Peyer's patch (tissue), 4 donors: ENCODE data around the gene TP73. TPM values are rescaled to one million over a fixed set of nuclear protein-coding genes. Genes with fewer than 3 reads are reported as not detected.

Source experiments
- DNase-seq, 3 donors: peaks; one replicate each; pipeline ENCODE4 v3.0.0-alpha.2; 2017 to 2019
- H3K27ac ChIP-seq, 4 donors: fragments of 200-600 bp; sonication (generic); one replicate each; pipeline ENCODE4 v1.5.1; 2016 to 2019
- H3K27me3 ChIP-seq, 2 donors: fragments of 200-600 bp; sonication (generic); one replicate each; pipeline ENCODE4 v1.5.1; 2019
- H3K36me3 ChIP-seq, 3 donors: fragments of 200-600 bp; sonication (generic); one replicate each; pipeline ENCODE4 v1.5.1; 2016 to 2019
- H3K4me1 ChIP-seq, 4 donors: fragments of 200-600 bp; sonication (generic); one replicate each; pipeline ENCODE4 v1.5.1; 2016 to 2019
- H3K4me3 ChIP-seq, 4 donors: fragments of 200-600 bp; sonication (generic); 1 replicate in 3 of 4; 2 replicates in 1 of 4; pipeline ENCODE4 v1.5.1; 2016 to 2019; ENCODE audit warnings: mild to moderate bottlenecking in 1 of 4
- H3K9me3 ChIP-seq, 4 donors: fragments of 200-600 bp; sonication (generic); one replicate each; pipeline ENCODE4 v1.5.1; 2016 to 2019; ENCODE audit warnings: mild to moderate bottlenecking in 1 of 4
- POLR2A ChIP-seq, 2 donors: fragments of 450-650 bp; IDR thresholded peaks; one replicate each; pipeline ENCODE4 v1.5.1; 2017; ENCODE audit warnings: antibody characterized with exemption in 2 of 2, mild to moderate bottlenecking in 2 of 2, moderate library complexity in 2 of 2
- total RNA-seq, 4 donors: library from RNA; depleted of rRNA; stranded (reverse); fragments of >200 nt; gene quantifications; one replicate each; pipeline ENCODE4 v1.1.0, GENCODE V29; 2016
- TF ChIP-seq, protein P1 (sequence below), 6 experiments: fragments of 450-650 bp in 4 of 6; fragments of 200-600 bp in 2 of 6; sonication (generic) in 1 of 6; IDR thresholded peaks; one replicate each; pipeline ENCODE4 v1.5.1; 2017 to 2019; ENCODE audit warnings: antibody characterized with exemption in 6 of 6, mild to moderate bottlenecking in 3 of 6, moderate library complexity in 1 of 6

Gene TP73
- total RNA-seq, 4 donors from 2014 or later = 0.38 TPM; not detected in 3

DNA sequence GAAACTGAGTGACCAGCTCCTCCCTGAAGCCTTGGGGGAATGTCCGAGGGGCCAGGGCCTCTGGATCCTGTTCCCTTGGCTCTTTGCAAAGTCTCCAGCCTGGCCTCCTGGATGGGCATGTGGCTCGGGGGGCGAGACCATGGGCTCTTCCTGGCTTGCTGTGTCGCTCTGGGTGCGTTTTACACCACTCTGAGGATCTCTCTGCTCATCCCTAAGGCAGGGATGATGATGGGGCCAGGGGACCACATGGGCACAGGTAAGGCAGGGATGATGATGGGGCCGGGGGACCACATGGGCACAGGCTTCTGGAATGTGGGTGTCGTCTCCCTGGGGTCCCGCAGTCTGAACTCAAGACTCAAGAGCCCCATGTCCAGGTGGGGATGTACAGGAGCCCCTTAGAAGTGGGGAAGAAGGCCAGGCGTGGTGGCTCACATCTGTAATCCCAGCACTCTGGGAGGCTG lies 17.7 kb downstream of the TP73 start:
- no peak overlapping the region for H3K4me3 ChIP-seq
- TF ChIP-seq, protein P1, sequence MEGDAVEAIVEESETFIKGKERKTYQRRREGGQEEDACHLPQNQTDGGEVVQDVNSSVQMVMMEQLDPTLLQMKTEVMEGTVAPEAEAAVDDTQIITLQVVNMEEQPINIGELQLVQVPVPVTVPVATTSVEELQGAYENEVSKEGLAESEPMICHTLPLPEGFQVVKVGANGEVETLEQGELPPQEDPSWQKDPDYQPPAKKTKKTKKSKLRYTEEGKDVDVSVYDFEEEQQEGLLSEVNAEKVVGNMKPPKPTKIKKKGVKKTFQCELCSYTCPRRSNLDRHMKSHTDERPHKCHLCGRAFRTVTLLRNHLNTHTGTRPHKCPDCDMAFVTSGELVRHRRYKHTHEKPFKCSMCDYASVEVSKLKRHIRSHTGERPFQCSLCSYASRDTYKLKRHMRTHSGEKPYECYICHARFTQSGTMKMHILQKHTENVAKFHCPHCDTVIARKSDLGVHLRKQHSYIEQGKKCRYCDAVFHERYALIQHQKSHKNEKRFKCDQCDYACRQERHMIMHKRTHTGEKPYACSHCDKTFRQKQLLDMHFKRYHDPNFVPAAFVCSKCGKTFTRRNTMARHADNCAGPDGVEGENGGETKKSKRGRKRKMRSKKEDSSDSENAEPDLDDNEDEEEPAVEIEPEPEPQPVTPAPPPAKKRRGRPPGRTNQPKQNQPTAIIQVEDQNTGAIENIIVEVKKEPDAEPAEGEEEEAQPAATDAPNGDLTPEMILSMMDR (IDR thresholded peaks at IDR 0.05) = no peak
- TF ChIP-seq POLR2A (IDR thresholded peaks at IDR 0.05) = no peak
- no peak overlapping the region for H3K27ac ChIP-seq
- H3K9me3 ChIP-seq = no peaks in the 10 kb centered on the region
- H3K4me1 ChIP-seq = peaks cover 0 to 20% (median 11%) of the 10 kb centered on the region in 4 donors
- H3K36me3 ChIP-seq = no peaks in the 10 kb centered on the region
- no peaks in the 10 kb centered on the region for H3K27me3 ChIP-seq
- peak in 2 of 3 donors; percentile 28 to 42 for DNase-seq

DNA sequence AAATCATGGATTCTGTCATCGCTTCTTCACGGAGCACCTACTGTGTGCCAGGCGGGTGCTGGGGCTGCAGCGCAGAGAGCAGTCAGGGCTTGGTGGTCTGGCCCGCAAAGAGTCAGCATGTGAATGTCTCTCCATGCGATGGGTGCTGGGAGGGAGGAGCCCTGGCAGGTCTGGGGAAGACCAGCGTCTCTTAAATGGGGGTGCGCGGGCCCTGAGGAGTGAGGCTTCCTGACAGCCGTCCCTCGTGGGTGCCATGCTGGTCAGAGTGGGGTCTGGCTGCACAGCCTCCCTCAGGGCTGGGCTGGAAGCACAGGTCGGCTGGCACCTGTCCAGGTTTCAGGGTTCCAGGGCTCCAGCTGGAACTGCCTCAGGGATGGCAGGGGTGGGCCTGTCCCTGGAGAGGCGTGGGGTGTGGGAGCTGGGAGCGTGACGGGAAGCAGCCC lies 18.5 kb downstream of the TP73 start:
- no peaks in the 10 kb centered on the region for H3K36me3 ChIP-seq
- H3K4me1 ChIP-seq = peaks cover 0 to 20% (median 11%) of the 10 kb centered on the region in 4 donors
- DNase-seq = peak in 1 of 3 donors; percentile 43
- TF ChIP-seq, protein P1 (IDR thresholded peaks at IDR 0.05) = no peak
- no peak for TF ChIP-seq POLR2A (IDR thresholded peaks at IDR 0.05)
- H3K4me3 ChIP-seq = no peak overlapping the region
- no peaks in the 10 kb centered on the region for H3K9me3 ChIP-seq
- H3K27me3 ChIP-seq = no peaks in the 10 kb centered on the region
- no peak overlapping the region for H3K27ac ChIP-seq

DNA sequence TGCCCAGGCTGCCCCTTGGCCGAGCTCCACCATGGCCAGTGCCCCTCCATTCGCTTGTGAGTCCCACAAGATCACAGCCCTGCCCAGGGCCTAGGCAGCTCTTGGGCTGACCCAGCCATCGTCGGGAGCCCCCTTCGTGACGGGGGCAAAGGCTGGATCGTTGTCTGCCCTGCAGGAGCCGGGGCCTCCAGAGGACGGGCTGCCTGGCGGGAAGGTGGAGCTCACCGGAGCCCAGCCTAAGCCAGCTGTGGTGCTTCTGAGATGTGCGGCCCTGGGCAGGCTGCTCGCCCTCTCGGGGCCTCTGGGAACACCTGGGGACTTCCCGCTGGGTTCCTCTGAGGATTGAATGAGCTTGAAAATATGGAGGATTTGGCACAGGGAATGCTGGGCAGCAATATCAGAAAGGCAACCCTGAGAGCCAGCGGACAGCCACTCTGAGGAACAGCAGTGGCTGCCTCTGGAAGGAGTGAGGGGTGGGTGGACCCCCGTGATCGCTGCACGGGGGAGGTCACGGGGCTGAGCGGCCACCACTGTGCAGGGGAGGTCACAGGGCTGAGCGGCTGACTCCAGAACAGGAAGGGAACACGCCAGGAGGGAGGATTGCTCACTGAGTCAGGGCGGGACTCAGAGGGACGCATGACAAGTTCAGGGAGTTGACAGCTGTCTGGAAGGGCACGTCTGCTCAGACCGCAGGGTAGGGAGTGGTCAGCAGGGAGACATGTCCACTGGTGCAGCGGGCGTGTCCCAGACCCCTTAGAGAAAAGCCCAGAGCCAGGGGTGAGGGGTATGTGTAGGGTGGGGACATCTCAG lies 19.3 kb downstream of the TP73 start:
- no peak overlapping the region for H3K27ac ChIP-seq
- no peaks in the 10 kb centered on the region for H3K9me3 ChIP-seq
- H3K4me1 ChIP-seq = peaks cover 0 to 20% (median 10%) of the 10 kb centered on the region in 4 donors
- peak in 1 of 3 donors; percentile 48 for DNase-seq
- no peak overlapping the region for H3K4me3 ChIP-seq
- H3K27me3 ChIP-seq = no peaks in the 10 kb centered on the region
- H3K36me3 ChIP-seq = no peaks in the 10 kb centered on the region
- TF ChIP-seq POLR2A (IDR thresholded peaks at IDR 0.05) = no peak
- TF ChIP-seq, protein P1 (IDR thresholded peaks at IDR 0.05) = no peak

DNA sequence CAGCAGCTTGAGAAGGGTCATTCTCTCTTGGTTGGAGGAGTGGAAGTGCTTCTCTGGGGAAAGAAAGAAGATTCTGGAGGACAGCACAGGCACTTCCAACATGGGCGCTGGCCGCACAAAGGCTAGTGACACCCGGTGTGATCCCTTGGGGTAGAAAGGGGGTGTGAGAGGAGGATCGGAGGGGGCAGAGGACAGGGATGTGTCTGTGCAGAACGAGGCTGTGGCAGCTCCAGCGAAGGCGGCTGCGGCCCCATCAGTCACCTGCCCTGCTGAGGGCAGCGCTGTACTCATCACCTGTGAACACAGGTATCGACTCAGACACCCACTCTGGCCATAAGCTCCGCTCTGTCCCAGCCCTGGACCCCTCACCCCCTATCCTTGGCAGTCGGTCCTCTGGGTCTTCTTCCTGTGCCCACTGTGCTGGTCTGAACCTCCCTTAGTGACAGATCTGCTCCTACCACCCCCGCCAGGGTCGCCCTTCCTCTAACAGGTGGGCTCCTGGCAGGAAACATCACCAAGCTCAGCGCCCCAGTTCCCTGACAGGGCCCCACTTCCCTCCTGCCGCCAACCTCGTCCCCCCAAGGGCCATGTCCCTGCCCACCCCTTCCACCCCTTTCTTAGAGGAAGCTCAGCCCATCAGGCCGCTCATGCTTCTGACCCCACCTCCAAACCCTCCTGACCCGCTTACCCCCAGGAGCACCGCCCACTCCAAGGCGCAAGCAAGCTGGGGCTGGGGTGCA lies 20.1 kb downstream of the TP73 start:
- Histone ChIP-seq H3K36me3 (no peaks in the 10 kb centered on the region), H3K27me3 (no peaks in the 10 kb centered on the region), H3K4me3 (peak overlapping the region in 1 of 4 donors; percentile 22), H3K4me1 (peaks cover 0 to 15% (median 6%) of the 10 kb centered on the region in 4 donors), H3K9me3 (no peaks in the 10 kb centered on the region), H3K27ac (peak overlapping the region in 2 of 4 donors; percentile 9 to 44)
- TF ChIP-seq, protein P1 (IDR thresholded peaks at IDR 0.05) = no peak
- no peak for TF ChIP-seq POLR2A (IDR thresholded peaks at IDR 0.05)
- DNase-seq = peak in 1 of 3 donors; percentile 40

DNA sequence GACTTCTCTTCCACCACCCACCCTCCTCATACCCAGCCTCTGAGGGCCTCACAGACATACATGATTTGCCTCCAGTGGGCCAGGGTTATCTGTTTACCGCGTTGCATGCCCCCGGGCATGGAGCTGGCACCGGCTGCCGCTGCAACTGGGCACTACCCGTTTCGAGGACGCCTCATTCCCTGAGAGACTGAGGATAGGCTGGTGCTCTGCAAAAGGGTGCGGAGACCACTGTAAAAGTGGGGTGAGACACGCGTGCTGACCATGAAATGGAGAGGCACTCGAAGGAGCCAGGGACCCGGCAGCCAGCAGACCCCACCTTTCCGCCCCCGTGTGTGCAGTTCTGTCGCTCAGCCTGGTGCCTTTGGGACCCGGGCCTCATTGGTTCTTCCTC lies 20.6 kb downstream of the TP73 start:
- H3K9me3 ChIP-seq = no peaks in the 10 kb centered on the region
- peak in 1 of 3 donors; percentile 32 for DNase-seq
- H3K4me3 ChIP-seq = peak overlapping the region in 3 of 4 donors; percentile 22 to 37 (median 26)
- H3K4me1 ChIP-seq = peaks cover 0 to 11% (median 4%) of the 10 kb centered on the region in 4 donors
- H3K36me3 ChIP-seq = no peaks in the 10 kb centered on the region
- H3K27me3 ChIP-seq = no peaks in the 10 kb centered on the region
- no peak for TF ChIP-seq POLR2A (IDR thresholded peaks at IDR 0.05)
- TF ChIP-seq, protein P1 (IDR thresholded peaks at IDR 0.05) = no peak
- H3K27ac ChIP-seq = peak overlapping the region in 2 of 4 donors; percentile 9 to 44
